GM19238 (cell line): ENCODE measurements around the gene TRAF3IP3.
A peak's percentile ranks its signal among the peaks of the same experiment; 100 is the strongest.
"Not testable (repeated sequence)": the region's sequence is repeated elsewhere in the genome, so short reads cannot be mapped to it uniquely, and the experiment has no call there.

Source experiments
- DNase-seq: peaks from one replicate; pipeline ENCODE4 v3.0.0; 2011; ENCODE audit warnings: low spot score; ENCODE audit not compliant: insufficient read length

TRAF3IP3 gene

DNA sequence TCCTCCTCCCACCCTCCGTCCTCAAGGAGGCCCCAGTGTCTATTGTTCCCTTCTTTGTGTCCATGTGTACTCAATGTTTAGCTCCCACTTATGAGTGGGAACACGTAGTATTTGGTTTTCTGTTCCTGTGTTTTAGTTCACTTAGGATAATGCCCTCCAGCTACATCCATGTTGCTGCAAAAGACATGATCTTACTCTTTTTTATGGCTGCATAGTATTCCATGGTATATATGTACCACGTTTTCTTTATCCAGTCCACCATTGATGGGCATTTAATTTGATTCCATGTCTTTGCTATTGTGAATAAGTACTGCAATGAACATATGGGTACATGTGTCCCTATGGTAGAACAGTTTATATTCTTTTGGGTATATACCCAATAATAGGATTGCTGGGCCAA lies 37.9 kb downstream of the TRAF3IP3 start:
- not testable (repeated sequence) for DNase-seq

GRCh38 chr1:209797978-209798639 lies 42.3 kb downstream of the TRAF3IP3 start:
- no peak for DNase-seq

DNA sequence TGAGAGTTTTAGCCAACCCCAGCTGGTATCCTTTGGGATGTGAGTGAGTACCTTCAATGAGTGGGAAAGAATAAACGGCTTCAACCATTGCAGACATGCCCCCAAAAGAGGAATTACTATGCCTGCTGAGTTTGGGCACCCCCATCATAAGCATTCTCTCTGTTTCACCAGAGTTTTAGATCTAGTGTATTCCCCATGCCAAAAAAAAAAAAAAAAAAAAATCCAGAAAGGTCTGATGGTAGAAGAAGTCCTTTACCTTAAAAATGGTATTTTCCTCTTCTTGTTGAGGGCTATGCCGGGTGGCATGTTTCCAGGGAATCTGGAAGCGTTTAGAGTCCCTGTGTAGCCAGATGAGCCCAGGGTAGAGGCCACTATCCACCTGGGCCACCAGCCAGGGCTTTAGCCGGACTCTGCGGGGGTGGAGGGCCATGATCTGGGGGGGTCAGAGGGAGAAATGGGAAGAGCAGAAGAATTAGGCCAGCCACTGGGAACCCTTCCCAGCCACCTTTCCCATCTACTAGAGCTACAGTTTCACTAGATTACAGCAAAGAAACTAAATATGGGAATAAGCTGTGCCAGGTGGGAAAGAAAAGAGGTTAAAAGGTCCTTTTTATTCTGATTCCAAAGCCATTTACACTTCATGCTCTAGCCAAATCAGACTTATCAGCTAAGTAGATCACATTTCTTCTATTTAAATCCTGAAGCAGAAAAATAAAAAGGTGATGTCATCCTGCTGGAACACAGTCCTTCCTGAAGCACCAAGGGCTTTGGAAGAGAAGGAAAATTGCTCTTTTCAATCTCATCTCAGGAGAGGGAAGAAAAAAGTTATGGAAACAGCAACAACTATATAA lies 45.4 kb downstream of the TRAF3IP3 start:
- DNase-seq, result no peak

DNA sequence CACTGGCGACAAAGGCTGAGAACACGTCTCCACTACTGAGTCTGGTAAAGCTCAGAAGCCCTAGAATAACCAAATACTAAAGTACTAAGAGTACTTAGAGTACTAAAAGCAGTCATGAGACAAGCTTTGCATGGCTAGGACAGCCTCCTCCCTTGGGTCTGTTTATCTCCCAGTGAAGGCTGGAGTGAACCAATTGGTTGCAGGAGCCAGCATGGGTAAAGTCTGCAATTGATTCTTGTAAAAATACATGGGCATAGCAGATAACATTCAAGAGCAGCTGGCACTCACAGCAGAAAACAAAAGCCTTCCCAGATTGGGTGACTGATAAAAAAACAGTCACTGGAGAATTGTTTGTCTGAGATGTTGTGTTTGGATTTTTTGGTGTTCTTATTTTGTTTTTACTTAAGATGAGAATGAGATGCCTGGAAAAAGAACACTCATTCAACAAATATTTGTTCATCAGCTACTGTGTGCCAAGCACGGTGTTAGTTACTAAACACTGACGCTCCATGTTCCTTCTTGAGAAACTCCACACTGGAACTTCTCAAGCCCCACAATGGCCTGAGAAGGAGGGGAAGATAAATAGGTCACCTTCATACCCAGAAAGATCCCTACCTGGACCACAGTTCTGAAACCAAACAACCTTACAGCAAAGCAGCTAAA lies 46.4 kb downstream of the TRAF3IP3 start:
- DNase-seq, result no peak

GRCh38 chr1:209802780-209803152 lies 46.9 kb downstream of the TRAF3IP3 start:
- DNase-seq, result no peak

DNA sequence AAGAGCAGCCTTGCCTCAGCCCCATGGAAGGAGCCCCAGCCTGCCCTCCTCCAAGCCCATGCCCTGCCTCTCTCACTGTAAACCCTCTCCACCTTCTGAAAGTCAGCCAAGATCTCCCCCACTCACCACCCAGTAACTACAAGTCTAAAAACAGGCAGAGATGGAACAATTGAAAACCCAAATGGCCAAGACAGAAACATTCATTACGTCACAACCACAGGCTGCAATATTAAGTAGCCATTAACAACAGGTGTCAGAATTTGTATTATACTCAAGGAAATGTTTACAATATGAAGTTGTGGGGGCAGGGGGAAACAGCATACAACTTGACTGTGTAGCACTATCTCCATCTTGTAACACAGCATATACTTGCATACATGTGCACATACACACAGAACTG lies 47.7 kb downstream of the TRAF3IP3 start:
- DNase-seq, result no peak

GRCh38 chr1:209805341-209805781 lies 49.5 kb downstream of the TRAF3IP3 start:
- no peak for DNase-seq

GRCh38 chr1:209805875-209806760 lies 50.3 kb downstream of the TRAF3IP3 start, which contains the start of gene IRF6:
TSS of gene IRF6 (minus strand) at chr1:209806142. CDS start at chr1:209801413, 4,729 bp downstream.
- peak; percentile 46 for DNase-seq

DNA sequence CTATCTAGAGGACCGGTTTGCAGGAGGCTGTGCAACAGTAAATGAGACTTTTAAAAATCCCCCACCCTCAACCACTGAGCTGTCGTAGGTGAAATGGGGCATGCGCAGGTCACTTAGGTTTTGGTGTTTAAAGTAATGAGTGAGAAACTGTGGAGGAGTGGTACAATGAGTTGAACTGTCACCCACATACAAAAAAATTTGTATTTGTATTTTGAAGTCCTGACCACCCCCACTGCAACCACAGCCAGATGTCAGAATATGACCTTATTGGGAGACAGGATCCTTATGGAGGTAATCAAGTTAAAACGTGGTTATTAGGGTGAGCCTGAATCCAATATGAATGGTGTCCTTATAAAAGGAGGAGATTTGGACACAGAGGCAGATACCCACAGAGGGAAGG lies 51.7 kb downstream of the TRAF3IP3 start:
- no peak for DNase-seq

DNA sequence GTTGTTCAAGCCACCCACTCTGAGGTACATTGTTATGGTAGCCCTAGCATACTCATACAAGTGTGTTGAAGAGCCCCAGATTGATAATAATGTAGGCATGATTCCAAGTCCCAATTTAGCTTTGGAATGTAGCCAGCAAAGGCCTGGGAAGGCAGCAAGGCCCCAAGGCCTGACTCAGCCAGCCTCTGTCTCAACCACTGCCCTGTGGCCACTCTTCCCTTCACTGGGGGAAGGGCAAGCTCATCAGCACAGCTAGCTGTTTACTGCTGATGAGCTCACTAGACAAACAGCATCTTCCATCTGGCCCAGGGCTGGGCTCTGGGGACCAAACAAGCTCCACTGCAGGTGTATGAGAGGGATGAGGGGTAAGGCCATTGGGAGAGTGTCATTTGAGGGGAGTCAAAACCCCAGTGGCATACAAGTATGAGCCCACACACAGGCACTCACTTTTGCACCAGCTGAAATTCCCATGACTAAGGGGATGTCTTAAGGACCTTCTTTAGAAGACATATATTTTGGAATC lies 52.3 kb downstream of the TRAF3IP3 start:
- no peak for DNase-seq

DNA sequence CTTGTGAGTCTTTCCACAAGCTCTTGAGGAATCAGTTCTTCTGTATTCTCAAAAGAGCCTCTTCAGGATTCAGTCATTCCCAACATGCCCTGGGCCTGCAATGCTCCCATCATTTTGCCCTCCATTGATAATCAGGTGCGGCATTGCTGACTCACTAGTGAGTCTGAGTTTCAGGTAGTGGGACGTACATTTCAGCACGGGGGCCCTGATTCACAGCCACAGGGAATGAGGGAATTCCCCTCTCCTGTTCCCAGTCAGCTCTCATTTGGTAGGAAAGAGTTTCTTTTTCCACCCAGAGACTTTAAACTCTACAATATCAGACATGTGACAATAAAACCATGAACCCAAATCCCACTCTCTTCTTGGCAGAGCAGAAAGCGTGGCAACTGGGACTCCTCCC lies 53.8 kb downstream of the TRAF3IP3 start:
- DNase-seq, result no peak

GRCh38 chr1:209810783-209811182 lies 54.9 kb downstream of the TRAF3IP3 start:
- DNase-seq, result no peak

DNA sequence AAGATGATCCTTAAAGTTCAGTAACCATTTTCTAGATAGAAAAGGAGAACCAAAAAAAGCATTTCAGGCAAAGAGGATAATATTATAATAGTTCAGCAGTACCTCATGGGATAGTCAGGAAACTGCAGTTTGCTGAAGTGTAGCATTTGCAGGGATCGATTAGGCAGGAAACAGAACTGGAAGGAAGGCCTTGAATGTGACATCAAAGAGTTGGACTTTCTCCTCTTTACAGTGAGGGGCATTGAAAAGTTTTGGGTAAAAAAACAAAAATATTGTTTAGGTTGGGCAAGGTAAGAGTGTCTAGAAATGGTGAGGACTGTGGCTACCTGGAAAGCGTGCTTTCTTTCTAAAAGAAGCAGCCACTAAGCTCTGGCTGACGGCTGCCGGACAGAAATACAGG lies 58.0 kb downstream of the TRAF3IP3 start:
- DNase-seq, result no peak

GRCh38 chr1:209815490-209815889 lies 59.6 kb downstream of the TRAF3IP3 start:
- no peak for DNase-seq

GRCh38 chr1:209815931-209816341 lies 60.1 kb downstream of the TRAF3IP3 start:
- no peak for DNase-seq

DNA sequence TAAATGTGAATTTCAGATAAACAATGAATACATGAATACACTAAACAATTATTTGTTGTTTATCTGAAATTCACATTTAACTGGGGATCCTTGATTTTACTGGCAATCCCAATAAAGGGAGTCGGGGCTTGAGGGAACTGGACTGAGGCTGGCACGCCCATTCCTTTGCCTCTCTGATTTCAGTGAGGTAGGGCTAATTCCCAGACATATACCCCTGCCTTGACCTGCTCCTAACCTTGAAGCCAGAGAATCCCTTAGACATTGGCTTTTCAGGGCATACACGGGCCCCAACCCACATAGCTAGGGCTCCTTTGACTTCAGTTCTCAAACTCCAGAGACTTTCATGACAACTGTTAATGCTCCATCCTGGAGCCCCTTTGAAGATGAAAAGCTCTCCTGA lies 61.1 kb downstream of the TRAF3IP3 start:
- no peak for DNase-seq

DNA sequence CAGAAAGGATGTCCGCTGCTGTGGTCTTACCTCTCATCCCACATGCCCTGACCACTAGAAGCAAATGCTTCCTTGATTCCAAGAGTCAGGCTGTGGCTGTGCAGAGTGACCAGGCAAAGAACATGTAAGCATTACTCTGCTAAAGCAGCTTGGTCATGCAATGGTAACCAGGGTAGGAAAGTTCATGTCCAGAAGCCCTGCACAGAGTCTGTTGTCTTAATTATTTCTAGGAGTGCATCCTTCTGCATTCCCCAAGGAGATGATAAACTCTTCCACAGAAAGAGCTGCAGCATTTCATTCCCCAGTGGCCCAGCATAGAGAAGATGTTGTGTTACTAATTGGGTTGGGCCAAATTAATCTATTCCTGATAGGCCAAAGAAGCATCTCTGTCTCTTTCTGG lies 61.8 kb downstream of the TRAF3IP3 start:
- DNase-seq, result no peak

GRCh38 chr1:209819058-209819457 lies 63.2 kb downstream of the TRAF3IP3 start:
- DNase-seq, result no peak

DNA sequence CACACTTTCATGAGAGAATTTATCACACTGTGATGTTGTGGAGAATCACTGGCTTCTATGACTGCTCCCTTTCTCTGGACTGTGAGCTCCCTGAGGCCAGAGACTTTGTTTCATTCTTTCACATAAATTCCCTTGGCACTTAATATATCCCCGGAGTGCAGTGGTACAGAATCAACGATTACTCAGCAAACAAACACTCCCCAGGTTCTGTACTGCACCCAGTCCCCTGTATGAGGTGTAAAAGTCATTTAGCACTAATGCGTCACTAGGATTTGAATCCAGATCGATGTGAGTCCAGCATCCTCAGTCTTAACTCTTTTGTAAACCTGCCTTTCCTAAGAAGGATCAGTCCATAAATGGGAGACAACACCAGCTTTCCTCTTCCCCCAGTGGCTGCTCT lies 65.1 kb downstream of the TRAF3IP3 start:
- no peak for DNase-seq

GRCh38 chr1:209822706-209823105 lies 66.9 kb downstream of the TRAF3IP3 start:
- no peak for DNase-seq
